Sigmoid colon (tissue), 4 donors: ENCODE data around the gene FCRL6.

Experiments used
- EP300 ChIP-seq, 4 donors: sonication (generic); formaldehyde crosslinking; IDR thresholded peaks; one replicate each; pipeline ENCODE4 v1.6.1; 2017; ENCODE audit warnings: antibody characterized with exemption in 4 of 4
- POLR2A ChIP-seq, 2 donors: fragments of 450-650 bp; IDR thresholded peaks; one replicate each; pipeline ENCODE4 v1.6.1; 2016; ENCODE audit warnings: antibody characterized with exemption in 2 of 2, mild to moderate bottlenecking in 2 of 2, moderate library complexity in 2 of 2
- POLR2AphosphoS5 ChIP-seq, 4 donors: sonication (generic); formaldehyde crosslinking; IDR thresholded peaks; one replicate each; pipeline ENCODE4 v1.6.1; 2017; ENCODE audit warnings: antibody characterized with exemption in 4 of 4
- TF ChIP-seq, protein P1 (sequence below), 4 experiments: fragments of 450-650 bp in 3 of 4; fragments of 200-600 bp in 1 of 4; IDR thresholded peaks; one replicate each; pipeline ENCODE4 v1.5.1; 2016 to 2019; ENCODE audit warnings: antibody characterized with exemption in 4 of 4, mild to moderate bottlenecking in 3 of 4, moderate library complexity in 2 of 4

DNA sequence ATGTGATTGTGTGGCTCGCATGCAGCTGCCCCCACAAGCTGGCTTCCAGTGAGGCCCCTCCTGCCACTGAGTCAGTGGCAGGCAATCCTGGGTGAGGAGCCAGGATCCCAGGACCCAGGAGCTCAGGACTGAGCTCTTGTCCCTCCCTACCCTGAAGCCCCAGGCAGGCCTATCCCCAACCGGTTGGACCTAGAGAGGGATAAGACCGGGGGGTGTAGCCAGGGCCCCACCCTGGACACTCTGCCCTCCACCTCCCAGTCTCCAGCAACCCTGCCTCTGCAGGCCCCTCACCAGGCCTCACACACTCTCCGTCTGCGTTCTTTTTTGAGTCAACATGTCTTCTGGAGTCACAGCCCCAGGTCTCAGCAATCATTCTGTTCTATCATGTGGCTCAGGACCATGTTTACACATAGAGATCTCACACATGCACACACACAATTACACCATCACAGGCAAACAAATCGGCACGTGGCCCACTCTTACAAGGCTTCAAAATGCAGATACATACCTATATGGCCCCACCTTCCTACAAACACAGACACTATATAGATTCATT is 57.7 kb downstream of the FCRL6 start:
- TF ChIP-seq, protein P1, sequence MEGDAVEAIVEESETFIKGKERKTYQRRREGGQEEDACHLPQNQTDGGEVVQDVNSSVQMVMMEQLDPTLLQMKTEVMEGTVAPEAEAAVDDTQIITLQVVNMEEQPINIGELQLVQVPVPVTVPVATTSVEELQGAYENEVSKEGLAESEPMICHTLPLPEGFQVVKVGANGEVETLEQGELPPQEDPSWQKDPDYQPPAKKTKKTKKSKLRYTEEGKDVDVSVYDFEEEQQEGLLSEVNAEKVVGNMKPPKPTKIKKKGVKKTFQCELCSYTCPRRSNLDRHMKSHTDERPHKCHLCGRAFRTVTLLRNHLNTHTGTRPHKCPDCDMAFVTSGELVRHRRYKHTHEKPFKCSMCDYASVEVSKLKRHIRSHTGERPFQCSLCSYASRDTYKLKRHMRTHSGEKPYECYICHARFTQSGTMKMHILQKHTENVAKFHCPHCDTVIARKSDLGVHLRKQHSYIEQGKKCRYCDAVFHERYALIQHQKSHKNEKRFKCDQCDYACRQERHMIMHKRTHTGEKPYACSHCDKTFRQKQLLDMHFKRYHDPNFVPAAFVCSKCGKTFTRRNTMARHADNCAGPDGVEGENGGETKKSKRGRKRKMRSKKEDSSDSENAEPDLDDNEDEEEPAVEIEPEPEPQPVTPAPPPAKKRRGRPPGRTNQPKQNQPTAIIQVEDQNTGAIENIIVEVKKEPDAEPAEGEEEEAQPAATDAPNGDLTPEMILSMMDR (IDR thresholded peaks at IDR 0.05), result no peak
- TF ChIP-seq POLR2AphosphoS5 (IDR thresholded peaks at IDR 0.05) (no peak), EP300 (IDR thresholded peaks at IDR 0.05) (no peak), POLR2A (IDR thresholded peaks at IDR 0.05) (no peak)
